HG03097 (cell line): ENCODE results near the gene FGF14.

Experiments used
- ATAC-seq: cut with Tn5 transposase; IDR thresholded peaks from one replicate; pipeline ENCODE4 v1.9.1; 2021; ENCODE audit not compliant: unreplicated experiment, low FRiP score

FGF14 gene

DNA sequence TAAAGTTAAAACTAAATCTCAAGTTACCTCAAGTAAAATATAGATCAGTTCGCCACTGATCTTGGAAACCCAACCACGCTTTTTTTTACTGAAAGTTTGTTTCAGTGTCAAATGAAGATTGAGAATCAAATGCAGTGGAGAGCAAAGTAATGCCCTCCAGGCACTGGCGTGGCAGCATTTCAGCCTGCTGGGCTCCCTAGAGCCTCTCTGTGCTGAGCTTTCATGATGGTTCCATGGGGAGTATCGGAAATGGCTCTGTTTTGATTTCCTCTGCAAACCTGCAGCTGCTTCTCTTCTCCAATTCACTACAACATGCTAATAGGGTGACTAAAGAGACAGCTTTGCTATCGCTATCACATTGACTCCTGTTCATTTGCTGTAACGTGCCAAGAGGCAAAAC, 141.6 kb downstream of the FGF14 start:
- no peak for ATAC-seq

DNA sequence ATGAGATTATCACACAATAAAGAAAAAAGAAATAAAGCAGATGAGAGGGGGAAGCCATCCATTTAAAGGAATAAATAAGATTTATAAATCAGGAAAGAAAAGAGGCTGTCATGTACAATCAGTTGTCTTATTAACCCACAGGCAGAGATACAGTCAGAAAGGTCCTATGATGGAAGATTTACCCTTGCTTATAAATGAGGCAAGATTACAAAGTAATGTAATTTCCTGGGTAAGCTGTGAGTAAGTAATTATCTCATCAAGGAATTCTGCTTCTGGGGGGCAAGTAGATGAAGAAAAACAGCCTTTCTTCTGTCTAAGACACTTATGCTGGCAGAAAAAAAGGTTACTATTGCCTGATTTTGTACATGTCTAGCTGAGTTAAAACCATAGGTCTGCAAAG, 146.4 kb downstream of the FGF14 start:
- no peak for ATAC-seq

DNA sequence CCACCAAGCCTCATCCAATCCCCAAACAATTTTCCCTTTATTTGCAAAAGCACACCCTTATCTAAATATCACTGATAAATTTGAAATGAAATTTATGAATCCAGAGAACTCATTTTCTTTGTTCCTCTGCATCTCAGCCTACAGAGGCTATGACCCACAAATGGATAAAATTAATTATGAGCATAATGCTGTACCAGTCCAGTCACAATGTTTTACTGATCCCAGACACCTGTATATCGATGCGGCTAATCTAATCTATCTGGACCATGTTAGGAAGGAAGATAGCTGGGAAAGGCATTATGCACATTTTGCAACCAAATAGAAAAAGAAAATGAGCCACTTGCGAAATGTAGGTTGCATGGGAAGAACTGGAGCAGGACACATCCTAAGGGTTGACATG, 150.0 kb downstream of the FGF14 start:
- no peak for ATAC-seq

DNA sequence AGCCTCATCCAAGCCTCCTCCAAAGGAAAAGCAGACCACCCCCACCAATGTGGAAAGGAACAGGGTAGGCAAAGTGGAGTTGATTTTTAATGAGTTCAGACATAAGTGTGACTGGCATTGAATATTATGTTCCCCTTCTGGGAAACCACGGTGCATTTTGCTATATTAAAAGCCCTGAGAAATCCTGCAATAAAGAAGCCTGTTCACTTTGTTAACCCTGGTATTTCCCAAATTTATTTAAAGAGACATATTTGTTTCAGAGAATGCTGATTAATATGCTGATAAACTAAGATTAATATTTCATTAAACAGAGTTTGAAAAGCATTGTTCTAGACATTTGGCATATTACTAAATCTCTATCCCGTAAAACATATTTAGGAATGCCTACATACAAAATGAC, 151.4 kb downstream of the FGF14 start:
- ATAC-seq, result no peak

DNA sequence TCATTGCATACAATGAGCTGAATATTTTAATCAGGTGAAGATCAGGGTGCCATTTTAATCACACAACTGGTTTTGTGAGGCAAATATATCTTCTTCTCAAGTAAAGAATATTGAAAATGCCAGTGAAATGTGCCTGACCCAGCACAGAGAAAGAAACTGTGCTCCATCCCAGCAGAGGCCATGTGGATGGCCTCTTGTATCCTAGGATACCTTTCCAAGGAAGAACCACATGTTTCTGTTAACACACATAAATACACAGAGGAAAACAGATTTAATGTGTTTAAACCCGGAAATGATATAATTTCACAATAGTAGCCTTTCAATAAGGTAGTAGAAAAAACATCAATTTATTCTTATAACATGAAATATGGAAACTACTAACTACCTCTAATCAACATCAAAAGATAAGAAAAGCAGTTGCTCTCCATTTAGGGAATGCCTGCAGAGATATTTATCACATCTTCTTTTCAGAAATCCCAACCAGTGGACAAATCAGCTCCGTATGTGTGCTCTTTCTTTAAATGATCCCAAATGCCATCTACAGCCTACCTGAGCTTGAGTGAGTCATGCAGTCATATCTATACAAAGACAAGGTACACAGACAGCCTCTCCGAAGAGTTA, 157.1 kb downstream of the FGF14 start:
- no peak for ATAC-seq

DNA sequence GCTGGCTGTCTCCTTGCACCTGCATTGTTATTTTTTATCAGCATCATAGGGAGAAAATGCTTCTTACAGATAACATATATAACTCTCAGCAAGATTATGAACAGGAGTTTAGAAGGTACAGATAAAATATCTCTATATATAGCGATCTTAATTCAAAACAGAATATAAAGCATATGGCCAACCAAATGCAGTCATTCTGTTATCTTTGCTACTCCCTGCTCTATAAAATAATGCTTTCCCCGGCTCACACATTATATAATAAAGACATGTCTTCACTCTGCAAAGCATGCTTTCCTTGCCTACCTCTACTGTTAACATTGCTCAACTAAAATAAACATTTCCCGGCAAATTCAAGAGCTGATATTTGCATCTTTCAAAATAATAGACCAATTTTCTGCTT, 161.7 kb downstream of the FGF14 start:
- ATAC-seq, result no peak

DNA sequence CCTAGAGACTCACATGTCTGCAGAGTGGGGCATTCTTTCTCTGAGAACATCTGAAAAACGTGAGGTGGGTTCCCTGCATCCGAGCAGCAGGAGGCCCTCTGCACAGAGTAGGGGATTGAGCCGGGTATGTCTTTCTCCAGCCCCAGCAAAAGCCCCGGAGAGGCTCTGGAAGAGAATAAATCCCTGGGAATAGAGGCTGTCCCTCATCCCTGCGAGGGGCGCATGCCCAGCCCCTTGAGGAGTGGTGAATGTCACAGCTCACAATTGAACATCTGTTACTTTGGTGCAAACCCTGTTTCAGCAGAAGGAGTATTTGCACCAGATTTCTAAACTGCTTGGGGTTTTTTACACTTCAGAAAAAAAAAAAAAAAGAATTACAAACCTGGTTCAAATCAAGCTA, 164.6 kb downstream of the FGF14 start:
- no peak for ATAC-seq

DNA sequence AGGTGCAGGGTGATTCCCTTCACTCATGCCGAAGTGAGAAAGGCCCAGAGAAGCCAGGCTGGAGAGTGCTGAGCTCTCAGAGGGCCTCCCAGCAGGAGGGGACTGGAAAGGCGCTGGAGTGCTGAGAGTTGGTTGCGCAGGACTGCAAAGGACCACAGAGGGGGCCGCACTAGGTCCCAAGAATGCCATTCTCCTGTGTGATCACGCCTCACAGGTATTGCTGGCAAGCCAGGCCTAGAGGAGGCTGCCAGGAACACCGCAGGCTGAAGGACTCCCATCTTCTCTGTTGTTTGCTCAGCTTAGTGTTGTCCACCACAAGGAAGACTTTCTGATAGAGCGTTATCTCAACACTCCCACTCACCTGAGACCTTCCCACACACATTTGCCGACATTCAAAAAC, 165.0 kb downstream of the FGF14 start:
- ATAC-seq, result no peak

DNA sequence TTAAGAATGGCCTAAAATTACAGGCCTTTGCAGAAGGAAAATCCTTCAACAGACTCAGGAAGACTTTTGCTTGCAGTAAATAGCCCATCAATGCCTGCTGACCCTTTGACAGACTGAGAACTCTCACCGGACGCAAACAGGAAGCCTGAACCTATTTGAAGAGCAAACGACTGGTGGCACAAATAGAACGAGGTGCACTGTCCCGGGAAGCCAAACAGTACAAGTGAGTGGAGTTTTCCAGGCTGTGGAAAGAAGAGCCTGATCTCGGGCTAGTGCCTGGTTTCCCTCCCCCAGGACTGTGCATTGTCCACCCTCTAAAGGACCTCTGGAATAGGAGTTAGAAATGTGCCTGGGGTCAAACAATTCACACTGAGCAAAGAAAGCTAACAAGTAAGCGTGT, 165.5 kb downstream of the FGF14 start:
- no peak for ATAC-seq

DNA sequence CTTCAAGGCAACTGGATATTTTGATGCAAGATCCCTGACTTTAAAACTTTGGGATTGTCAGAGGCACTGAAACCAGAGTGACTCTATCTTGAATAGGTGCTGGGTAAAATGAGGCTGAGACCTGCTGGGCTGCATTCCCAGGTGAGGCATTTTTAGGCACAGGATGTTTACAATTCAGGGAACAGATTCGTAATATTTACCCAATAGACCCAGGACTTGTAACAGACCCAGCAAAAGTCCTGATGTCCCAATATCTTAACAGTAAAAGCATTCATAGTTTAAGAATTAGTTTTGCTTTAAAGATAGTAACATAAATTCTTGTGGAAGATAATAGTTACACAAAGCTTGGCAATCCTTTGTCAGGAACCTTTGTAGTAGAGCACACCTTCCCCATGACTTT, 166.2 kb downstream of the FGF14 start:
- no peak for ATAC-seq

DNA sequence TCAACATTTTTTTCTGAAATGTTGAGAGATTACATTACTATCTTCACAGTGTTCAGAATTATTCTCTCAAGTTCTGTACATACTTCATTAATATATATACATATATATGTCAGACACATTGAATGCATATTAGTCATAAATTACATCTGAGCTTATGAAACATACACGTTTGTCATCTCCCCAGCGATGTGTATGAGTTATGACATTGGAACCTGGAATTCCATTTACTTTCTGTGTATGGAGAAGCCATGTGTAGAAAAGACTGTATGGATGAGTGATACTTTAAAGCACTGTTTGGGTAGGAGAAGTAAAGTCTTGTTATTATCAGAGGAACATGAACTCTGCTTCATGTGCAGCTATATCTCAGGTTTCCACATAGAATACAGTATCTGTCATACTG, 167.2 kb downstream of the FGF14 start:
- ATAC-seq, result no peak

DNA sequence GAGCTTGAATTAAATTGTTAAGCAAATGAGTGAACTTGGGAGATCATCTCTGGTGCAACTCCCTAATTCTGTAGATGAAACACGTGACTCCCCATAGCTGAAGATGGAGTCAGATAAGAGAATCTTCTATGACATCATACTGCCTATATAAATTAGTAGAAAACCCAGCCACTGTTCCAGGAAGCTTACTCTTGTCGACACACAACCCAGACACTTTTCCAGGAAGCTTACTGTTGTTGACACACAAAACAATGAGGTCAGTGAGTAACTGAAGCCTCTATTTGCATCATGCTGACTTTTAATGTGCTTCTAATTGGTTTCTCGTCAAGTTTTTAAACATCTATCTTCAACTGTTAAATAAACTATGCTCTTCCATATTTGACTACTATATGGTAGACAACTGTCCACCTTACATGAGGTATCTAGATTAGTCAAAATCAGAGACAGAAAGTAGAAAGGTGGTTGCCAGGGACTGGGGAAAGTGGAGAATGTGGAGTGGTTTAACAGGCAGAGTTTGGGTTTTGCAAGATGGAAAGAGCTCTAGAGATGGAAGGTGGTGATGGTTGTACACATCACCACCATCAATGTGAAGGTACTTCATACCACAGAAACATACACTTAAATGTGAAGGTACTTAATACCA, 168.2 kb downstream of the FGF14 start:
- ATAC-seq, result no peak

DNA sequence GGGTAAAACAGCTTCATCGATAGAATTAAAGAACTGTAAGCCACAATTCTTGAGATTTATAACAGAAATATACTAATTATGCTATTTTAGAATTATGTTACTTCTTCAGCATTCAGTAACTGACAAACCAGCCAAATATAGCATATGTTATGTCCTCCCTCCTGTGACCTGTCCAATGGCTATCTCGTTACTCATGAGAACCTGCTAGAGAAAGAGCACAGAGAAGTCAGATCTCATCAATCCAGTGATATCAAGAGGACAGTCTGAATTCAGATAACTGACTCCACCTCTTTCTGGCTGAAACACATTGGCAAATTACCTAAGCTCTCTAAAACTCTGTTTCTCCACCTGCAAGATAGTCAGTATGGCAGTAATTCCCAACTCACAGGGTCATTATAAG, 170.4 kb downstream of the FGF14 start:
- no peak for ATAC-seq

DNA sequence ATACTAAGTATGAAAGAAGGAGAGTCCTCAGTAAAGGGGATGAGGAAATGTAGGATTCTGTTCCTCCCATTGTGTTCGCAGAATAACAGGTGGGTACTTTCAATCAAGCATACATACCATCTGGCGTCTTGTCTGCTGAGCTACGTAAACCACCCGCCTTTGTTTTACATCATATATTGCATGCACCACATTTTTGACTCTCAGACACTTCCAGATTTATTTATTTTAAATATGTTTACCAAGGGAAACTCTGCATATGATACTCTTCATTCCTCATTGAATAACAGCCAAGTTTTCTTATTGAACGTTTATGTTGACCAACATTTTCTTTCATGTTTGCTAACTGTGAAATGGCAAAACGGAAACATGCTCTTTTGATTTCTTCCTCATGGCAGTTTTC, 174.1 kb downstream of the FGF14 start:
- no peak for ATAC-seq

DNA sequence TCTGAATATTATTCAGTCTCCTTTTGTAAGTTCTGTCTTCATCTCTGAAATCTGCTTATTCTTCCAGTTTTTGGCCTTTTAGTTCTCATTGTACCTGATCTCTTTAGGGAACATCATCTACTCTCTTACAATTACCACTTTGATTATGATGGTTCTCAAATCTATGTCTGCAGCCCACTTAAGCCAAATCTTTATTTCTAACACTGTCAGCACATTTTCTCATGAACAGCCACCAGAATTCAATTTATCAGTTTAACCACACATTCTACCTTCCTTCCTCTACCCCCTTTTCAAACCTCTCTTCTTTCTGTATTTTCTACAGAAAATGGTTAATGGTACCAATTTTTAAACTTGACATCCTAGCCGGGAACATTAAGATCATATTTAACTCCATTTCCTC, 175.3 kb downstream of the FGF14 start:
- ATAC-seq, result no peak

DNA sequence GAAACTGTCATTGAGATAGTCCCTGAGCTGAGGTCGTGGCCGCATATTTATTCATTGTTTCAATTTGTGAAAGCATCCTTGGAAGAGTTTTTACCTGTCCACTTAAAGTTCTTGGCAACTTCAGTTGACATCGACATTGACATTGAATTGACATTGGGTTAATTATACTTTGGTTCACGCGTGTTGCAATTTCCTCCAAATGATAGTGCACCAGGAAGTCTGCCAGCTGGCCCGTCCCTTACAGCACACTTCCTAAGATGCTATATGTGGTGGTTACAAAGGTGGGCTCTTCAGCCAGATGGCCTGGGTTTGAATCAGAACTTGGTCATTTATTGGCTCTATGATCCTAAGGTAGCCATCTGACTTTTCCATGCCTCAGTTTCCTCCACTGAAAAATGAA, 176.0 kb downstream of the FGF14 start:
- ATAC-seq, result no peak

DNA sequence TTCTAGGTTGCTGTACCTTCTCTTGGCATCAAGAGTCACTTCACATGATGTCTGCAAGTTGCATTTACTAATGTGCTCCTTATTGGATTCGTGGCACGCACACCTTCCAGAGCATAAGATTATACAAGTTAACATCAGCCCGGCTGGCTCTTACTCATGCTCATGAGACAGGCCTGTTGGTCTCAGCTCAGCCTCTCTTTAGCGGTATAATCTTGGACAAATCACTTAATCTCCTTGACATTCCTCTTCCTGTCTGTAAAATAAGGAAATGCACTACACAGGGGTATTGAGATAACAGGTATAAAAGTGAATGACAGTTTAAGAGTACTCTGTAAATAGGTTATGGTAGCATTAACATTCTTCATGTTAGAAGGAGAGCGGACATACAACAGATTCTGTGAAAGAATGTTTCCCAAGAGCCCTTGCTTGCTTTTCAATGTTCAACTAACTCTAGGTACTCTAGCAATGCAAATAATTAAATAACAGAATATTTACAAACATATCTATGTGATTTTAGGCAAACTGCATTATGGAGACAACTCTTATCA, 181.1 kb downstream of the FGF14 start:
- ATAC-seq, result no peak

DNA sequence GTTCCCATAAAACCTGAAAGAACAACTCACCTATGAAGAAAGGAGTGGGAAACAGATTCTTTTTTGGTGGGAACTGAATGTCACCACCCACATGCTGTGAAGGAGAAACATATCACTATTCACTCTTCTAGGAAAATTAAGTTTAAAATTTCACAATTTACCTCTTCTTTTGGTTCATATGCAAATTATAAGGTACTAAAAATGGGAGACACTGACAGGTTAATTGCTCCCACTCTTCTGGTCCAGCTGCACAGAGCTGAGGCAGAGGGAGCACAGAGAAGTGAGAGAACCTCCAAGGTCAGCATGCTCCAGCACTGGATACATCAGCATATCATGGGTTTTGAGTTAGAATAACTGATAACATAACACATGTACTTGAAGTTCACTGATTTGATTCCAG, 186.9 kb downstream of the FGF14 start:
- ATAC-seq, result no peak

DNA sequence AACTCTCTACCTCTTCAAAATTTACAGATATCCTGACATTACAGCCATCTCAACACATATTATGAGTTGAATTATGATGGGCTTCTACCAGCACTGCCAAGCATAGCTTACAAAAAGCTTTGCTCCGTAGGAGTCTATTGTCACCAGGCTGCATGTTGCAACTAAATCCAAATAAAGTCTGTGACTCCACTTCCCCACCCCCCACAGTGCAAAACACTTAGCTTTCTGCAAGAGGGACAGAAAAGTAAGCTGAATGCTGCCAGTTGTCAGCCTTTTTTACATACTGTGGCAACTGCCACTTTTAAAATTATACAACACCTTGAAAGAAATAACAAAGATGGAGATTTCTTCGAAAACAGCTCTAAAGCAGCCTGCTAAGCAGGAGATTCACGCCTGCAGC, 189.1 kb downstream of the FGF14 start:
- no peak for ATAC-seq

DNA sequence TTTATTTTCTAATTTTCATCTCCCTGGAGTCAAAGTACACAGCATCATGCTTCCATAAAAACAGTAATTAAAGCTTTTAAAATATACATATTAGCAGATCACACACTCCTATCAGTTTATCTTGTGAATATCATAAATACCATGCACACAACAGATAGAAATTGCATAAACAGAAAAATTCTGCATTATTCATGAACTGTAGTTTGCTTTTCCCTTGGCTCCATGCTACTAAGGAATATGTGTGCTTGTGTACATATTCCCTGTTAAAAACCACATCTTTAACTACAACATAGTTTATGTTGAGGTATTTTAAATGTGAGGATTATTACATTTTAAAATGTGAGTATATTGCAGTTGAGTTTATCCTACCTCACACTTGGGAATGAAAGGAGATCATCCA, 193.5 kb downstream of the FGF14 start:
- no peak for ATAC-seq

DNA sequence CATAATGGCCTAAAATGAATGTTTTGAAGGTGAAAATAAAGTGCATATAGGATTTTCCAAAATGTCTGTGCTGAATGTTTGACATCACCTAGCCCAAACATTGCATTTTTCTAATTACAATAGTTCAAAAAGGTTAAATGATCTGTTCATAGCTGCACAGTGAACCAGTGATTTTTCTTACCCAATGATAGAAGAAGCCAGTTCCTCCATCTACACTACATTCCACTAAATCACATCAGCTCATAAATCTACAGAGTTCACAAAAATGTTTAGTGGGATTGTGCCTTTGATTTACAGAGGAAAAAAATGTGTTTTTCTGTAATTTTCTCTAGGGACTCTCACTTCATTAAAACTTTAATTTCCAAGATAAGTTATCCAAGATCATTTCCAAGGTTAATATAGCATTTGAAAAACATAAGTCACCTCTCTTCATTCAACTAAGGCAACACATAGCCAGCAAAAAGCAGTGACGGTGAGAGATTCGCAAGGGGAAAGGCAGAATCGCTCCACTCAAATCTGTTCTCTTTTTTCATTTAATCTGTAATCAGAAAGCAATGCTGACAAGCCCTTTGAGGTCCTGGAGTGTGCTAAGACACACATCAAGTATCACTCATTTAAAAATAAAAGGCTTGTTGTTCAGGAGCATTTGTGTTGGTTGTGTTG, 194.0 kb downstream of the FGF14 start:
- no peak for ATAC-seq

DNA sequence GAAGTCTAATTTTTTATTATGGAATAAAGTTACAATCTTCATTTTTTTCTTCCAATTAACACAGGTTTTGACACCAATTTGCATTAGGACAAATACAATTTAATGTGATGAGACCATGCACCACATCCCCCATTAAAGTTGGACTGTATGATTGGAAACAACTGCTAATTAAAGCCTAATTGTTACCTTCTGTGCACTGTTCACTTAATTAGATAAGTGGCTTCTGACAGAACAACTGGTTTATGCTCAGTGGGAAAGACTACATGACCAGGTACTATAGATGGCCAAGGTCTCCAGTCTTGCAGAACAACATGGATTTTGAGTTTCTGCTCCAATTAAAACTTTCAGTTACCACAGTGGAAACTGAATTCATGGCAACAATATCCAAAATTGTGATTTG, 198.1 kb downstream of the FGF14 start:
- ATAC-seq, result no peak
